GM18508 (cell line): Measurements from ENCODE around the gene BAIAP2.
"Not testable (repeated sequence)": the region's sequence is repeated elsewhere in the genome, so short reads cannot be mapped to it uniquely, and the experiment has no call there.

ENCODE experiments used
- ATAC-seq: cut with Tn5 transposase; IDR thresholded peaks from one replicate; pipeline ENCODE4 v1.9.1; 2021; ENCODE audit warnings: moderate number of reproducible peaks; ENCODE audit not compliant: insufficient read depth, unreplicated experiment

Gene BAIAP2

DNA sequence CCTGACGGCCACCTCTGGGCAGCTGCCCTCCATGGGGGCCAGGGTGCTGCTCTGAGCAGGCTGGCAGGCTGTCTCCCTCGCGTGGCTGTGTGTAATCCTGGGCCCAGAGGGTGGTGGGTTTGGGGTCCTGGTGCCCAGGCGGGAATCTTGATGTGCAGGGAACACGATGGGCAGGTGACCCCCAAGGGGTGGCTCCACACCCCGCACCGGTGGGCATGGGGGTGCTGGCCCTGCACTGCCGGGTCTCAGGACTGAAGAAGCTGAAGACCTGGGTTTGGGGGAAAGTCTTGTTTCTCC lies 34.7 kb upstream of the BAIAP2 start:
- ATAC-seq, result no peak

DNA sequence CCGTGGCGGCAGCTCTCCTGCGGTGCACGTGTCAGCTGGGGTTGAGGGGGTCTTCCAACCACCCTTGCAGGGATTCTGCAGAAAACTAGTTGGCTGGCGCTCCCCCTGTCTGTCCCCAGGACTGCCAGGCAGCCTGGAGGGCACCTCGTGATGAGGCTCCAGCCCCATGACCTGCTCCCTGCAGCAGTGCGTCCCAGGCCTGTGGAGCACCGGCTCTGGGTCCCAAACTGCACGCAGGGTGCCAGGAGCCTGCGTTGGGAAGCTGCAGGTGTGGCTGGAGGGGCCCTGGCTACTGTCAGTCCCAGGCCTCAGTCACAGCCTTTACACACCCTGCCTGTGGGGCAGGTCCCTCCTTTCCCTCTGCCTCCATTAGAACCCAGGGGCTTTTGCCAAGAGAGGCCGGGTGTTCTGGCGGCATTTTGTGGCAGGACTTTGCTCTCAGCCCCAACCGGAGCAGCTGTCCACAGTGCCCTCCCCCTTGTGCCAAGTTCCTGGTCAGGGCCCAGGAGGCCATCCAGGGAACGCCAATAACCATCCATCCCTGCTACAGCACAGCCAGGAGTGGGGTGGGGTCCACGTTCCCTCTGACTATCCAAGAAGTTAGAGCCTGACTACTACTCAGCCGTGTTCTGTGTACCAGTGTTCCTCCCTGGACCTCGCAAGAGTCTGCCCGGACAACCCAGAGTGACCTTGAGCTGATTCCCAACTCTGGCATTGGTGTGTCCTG lies 34.2 kb upstream of the BAIAP2 start:
- ATAC-seq, result no peak

DNA sequence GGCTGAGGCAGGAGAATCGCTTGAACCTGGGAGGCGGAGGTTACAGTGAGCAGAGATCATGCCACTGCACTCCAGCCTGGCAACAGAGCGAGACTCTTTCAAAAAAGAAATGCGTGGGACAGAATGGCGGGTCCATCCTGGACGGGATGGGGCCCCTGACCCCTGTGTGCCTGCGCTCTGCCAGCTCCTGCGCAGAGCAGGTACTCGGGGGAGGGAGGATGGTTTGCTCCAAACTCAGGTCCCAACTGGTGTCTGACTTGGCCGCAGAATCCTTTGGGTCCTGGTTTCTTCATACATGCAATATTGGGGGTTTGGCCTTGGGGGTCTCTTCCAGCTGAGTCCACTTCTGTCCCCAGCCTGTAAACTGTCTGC lies 33.0 kb upstream of the BAIAP2 start:
- ATAC-seq, result no peak

DNA sequence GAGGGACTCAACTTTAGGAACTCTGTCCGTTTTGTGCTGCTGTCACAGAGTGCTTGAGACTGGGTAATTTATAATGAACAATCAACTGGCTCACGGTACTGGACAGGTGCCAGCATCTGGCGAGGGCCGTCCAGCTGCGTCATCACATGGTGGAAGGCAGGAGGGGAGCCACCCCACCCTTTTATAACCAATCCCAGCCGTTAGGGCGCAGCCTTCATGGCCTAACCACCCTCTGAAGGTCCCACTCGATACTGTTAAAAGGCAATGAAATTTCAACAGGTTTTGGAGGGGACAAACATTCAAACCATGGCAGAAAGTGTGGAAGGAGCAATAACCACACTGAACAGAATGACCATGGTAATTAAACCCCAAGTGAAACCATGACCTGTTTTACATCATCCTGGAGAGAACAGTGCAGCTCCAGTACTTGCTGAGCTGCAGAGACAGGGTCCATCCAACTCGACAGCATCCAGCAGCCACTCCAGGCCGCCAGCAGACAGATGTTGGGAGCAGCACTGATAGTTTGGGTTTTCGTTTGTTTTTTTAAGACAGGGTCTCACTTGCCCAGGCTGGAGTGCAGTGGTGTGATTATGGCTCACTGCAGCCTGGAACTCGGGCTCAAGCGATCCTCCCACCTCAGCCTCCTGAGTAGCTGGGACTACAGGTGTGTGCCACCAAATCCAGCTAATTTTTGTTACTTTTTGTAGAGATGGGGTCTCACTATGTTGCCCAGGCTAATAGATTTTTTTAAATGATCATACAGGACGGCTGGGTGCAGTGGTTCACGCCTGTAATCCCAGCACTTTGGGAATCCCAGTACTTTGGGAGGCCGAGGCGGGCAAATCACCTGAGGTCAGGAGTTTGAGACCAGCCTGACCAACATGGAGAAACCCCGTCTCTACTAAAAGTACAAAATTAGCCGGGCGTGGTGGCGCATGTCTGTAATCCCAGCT lies 32.3 kb upstream of the BAIAP2 start:
- ATAC-seq, result no peak

DNA sequence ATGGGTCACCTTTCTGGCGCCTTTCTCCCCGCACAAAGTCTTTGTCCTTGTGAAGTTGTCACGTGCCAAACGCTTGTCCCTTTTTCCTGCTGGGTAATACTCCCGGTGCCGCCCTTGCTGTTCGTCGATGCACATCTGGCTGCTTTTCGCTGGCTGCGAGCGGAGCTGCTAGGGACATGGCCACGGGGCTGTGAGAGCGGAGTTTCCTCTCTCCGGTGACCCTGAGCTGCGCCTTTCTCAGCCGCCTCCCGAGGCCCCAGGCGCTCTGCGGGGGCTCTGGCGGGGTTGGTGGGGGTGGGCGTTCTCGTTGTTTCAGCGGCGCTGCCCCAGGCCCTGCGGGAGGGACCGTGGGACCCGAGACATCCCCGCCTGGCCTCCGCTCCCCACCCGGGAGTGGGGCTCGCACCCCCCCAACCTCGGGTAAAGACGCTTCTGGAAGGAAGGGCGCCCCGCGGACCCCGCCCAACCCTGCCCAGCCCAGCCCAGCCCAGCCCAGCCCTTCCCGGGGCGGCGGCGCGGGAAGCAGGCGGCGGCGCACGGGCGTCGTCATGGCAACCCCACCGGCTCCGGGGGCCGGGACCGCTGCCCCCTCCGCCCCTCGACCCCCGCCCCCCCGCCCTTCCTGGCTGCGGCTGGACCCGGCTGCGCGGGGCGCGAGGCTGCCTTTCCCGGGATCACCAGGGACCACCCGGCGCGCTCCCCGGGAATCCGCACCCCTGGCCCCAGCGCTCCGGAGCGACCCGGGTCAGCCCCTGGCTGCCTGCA lies 31.1 kb upstream of the BAIAP2 start:
- ATAC-seq, result no peak

DNA sequence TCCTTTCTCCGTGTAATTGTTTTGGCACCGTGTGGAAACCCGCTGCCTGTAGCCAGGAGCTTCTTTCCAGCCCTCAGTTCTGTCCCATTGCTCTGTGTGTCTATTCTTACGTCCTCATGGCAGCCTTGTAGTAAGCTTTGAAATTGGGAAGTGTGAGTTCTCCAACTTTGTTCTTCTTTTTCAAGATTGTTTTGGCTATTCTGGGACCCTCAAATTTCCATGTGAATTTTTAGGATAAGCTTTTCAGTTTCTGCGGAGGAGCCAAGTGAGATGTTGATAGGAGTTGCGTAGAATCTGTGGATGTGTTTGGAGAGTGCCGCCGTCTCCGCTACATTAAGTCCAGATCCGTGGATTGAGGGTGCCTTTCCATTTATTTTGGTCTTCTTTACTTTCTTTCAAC lies 28.1 kb upstream of the BAIAP2 start:
- no peak for ATAC-seq

DNA sequence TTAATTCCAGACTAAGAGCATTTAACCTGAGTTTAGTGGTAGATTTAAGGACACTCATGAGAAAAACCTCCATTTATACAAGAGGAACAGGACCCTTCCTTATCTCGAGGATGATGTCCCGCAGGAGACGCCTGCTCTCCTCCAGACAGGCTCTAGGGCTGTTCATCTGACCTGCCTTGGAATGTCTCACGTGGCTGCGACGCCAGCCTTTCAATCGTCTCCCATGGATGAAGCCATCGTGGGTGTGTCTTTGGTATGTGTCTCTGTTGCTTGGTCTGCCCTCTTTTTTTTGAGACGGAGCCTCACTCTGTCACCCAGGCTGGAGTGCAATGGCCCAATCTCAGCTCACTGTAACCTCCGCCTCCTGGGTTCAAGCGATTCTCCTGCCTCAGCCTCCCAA lies 26.8 kb upstream of the BAIAP2 start:
- ATAC-seq, result no peak

DNA sequence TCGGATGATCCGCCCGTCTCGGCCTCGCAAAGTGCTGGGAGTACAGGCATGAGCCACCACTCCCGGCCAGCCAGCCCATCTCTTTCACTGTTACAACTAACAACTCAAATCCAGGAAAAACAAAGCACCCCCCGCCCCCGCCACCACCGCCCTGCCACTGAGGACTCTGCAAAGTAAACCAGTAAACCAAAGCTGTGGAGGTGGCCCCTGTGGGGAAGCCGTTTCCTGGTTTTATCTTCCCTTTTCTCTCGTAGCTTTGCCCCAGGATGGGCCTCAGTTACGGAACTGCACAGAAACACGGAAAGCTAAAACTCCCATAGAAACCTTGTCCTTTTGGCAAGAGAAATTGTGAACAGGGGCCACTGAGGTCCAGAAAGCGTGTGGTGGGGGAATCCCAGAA lies 25.8 kb upstream of the BAIAP2 start:
- no peak for ATAC-seq

DNA sequence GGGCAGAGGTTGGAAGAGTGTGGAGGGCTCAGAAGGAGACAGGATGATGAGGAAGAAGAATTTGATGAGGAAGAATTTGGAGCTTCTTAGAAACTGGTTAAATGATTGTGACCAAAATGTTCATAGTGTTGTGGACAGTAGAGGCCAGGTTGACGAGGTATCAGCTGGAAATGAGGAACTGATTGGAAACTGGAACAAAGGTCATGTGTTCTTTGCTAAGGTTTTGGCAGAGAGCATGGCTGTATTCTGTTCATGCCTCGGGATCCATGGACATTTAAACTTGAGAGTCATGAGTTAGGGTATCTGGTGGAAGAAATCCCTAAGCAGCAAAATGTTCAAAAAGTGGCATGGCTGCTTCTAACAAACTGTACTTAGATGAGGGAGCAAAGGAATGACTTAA lies 24.0 kb upstream of the BAIAP2 start:
- no peak for ATAC-seq

DNA sequence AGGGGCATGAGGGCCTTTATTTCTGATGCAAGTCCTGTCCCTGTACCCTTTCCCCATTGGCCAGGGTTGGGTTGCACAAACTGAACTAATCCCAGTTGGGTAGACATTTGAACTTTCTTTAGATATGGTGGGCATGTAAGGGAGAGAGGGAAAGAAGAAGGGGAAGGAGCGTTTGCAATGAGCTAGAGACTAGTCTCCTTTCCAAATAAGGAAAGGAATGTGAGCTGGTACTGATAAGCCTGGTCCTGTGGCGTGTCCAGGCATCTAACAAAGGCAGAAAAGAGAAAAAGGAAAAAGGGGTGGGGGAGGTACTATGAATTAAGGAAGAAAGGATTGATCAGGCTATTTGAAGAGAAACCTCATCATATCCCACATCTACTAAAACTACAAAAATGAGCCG lies 23.0 kb upstream of the BAIAP2 start:
- no peak for ATAC-seq

DNA sequence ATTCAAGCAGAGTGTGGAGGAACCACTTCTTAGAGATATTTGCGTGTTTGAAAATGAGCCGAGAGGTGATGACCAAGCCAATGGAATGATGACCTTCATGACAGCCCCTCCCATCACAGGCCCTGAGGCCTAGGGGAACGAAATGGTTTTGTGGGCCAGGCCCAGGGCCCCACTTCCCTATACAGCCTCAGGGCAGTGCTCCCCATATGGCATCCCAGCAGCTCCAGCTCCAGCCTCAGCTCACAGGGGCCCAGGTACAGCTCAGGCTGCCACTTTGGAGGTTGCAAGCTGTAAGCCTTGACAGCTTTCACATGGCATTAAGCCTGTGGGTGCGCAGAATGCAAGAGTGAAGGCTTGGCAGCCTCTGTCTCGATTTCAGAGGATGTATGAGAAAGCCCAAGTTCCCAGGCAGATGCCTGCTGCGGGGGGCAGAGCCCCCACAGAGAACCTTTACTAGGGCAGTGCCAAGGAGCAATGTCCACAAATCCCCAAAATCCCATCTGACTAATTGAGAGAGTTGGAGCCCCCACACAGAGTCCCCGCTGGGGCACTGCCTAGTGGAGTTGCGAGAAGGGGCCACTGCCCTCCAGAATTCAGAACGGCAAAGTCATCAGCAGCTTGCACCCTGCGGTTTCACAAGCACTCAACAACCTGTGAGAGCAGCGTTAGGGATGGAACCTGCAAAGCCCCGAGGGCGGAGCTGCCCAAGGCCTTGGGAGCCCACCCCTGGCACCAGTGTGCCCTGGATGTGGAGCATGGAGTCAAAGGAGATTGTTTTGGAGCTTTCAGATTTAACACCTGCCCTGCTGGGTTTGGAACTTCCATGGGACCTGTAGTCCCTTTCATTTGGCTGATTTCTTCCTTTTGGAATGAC lies 22.1 kb upstream of the BAIAP2 start:
- ATAC-seq, result no peak

DNA sequence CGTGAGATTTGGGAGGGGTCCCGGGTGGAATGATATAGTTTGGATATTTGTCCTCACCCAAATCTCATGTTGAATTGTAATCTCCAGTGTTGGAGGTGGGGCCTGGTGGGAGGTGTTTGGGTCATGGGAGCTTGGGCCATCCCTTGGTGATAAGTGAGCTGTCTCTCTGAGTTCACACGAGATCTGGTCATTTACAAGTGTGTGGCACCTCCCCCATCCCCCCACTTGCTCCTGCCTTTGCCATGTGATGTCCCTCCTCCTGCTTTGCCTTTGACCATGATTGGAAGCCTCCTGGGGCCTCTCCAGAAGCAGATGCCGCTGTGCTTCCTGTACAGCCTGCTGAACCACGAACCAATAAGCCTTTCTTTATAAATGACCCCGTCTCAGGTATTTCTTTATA lies 21.3 kb upstream of the BAIAP2 start:
- no peak for ATAC-seq

DNA sequence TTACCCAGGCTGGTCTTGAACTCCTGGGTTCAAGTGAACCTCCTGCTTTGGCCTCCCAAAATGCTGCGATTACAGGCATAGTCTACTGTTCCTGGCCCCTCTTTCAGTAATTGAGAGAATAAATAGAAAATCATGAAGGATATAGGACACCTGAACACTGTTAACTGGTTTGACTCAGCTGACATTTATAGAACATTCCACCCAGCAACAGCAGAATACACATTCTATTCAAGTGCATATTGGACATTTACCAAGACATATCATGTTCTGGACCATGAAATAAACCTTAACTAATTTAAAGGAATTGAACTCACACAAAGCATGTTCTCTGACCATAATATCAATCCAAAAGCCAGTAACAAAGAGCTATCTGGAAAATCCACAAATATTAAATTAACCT lies 19.8 kb upstream of the BAIAP2 start:
- ATAC-seq, result no peak

DNA sequence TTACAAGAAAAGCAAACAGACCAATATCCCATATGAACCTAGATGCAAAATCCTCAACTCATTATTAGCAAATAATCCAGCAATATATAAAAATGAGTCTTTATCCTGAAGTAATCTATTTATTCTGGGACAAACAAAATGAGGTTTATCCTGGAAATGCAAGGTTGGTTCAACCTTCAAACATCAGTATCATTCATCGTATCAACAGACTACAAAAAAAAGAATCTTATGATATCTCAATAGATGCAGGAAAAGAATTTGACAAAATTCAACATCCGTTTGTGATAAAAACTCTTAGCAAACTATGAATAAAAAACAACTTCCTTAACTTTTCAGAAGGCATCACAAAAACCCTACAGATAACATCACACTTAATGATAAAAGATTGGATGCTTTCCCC lies 18.4 kb upstream of the BAIAP2 start:
- no peak for ATAC-seq

DNA sequence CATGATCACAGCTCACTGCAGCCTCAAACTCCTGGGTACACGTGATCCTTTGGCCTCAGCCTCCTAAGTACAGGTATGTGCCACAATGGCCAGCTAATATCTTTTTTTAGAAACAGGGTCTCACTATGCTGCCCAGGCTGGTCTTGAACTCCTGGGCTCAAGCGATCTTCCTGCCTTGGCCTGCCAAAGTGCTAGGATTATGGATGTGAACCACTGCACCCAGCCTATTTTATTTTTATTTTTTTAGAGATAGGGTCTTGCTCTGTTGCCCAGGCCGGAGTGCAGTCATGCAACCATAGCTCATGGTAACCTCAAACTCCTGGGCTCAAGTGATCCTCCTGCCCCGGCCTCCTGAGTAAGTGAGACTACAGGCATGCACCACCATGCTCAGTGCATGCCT lies 17.6 kb upstream of the BAIAP2 start:
- not testable (repeated sequence) for ATAC-seq

DNA sequence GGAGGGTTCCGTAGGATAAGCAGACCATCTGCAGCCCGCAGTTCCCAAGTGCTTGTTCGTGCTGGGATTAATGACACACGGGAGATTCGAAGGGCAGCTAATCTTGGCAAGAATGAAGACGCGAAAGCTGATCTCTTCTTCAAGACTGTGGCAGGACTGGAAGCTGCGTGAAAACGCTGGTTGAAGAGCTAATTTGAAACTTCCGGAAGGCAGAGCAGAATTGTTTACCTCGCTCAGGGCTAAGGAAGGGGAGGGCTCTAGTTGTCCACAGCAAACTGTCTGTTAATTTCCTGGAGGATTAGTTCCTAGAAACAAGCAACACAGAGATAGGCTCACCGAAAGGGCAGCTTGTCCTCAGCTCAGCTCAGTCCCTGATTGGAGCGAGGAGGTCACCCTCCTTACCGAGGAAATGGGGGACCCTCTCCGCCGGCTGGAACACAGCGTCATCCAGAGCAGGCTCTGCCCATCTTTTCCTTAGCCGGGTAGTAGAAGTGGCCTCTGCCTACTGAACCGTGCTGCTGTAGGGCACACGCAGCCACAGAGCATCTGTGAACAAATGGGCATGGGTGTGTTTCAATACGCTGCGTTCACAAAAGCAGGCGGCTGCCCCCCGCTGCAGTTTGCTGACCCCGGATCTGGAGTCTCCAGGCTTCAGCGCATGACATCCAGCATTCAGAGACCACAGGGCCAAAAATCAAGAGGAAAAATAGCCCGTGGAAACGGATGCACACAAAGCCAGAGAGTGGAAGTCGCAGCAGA lies 16.7 kb upstream of the BAIAP2 start:
- no peak for ATAC-seq

DNA sequence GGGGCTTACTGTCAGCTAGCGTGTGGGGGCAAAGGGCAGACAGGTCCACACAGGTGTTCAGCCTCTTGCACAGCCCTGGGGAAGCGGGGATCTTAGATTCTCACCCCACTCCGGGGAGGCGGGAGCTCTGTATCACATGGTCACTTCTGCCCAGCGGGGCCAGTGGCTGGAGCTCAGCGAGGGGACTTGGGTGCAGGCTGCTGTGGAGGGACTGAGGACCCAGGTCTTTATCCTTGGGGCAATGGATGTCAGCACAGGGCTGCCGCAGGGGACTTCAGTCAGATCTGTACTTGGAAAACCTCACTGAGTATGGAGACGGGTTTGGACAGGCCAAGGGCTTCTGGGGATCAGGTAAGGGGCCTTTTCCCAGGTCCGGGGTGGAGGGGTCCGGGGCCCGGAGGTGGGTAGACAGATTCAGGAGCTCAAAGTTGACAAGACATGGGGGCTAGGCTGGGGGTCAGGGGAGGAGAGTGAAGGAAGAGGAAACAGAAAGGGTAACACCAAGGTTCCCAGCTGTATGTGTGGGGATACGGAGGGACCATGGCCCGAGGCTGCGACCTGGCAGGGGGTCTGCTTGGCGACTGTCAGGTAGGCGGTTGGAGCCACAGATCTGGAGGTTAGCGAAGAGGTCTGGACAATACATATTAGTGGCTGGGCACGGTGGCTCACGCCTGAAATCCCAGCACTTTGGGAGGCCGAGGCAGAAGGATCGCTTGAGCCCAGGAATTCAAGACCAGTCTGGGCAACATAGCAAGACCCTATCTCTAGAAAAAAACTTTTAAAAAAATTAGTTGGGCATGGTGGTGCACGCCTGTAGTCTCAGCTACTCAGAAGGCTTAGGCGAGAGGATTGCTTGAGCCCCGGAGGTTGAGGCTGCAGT lies 15.1 kb upstream of the BAIAP2 start:
- no peak for ATAC-seq

DNA sequence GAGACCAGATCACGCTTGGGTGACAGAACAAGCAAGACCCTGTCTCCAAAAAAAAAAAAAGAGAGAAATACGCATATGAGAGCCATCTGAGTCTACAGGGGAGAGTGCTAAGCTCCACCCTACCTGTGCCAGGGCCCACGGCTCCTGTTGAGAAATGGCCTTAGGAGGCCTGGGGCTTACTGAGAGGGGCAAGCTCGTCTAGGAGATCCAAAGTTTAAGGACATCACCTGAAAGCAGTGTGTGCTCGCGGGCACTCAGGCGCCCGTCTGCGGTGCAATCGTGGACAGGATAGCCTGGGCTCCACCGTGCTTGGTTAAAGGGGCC lies 14.5 kb upstream of the BAIAP2 start:
- ATAC-seq, result no peak
